LNCAP (cell line): ENCODE results near the gene SKA3.

Experiments
- CTCF ChIP-seq: fragments of 450-650 bp; IDR thresholded peaks from 2 replicates; pipeline ENCODE4 v1.5.1; 2017; ENCODE audit warnings: mild to moderate bottlenecking

Gene SKA3

GRCh38 chr13:21106089-21106488 lies 70.3 kb downstream of the SKA3 start:
- no peak for TF ChIP-seq CTCF

GRCh38 chr13:21104199-21105019 lies 71.9 kb downstream of the SKA3 start:
- no peak for TF ChIP-seq CTCF
